HEK293 (cell line): ENCODE results near the gene MYO1D.

Experiments
- CTCF ChIA-PET: fragments of 350-600 bp; formaldehyde crosslinking; extraction: SDS; loops from one replicate; lab custom pipeline; 2021; ENCODE audit warnings: antibody characterized with exemption; lab: Yijun Ruan, JAX
- POLR2A ChIA-PET: fragments of 300-600 bp; formaldehyde crosslinking; extraction: SDS; loops from one replicate; lab custom pipeline; 2020; ENCODE audit warnings: antibody characterized with exemption, inconsistent platforms; lab: Yijun Ruan, JAX
- H3K27ac ChIP-seq: fragments of 200-500 bp; sonication (Bioruptor generic); 2 replicates; pipeline ENCODE4 v1.5.1; 2014; ENCODE audit warnings: low read depth, low read length, control low read depth, inconsistent platforms; ENCODE audit errors: extremely low read depth
- H3K36me3 ChIP-seq, 2 experiments: fragments of 200-500 bp in 1 of 2; sonication (Bioruptor generic) in 1 of 2; 1 replicate in 1 of 2; 2 replicates in 1 of 2; pipeline ENCODE4 v1.5.1; 2014 to 2017; ENCODE audit warnings: inconsistent platforms in 2 of 2, low read length in 2 of 2; ENCODE audit not compliant: control insufficient read depth in 2 of 2, insufficient read depth in 1 of 2
- H3K4me1 ChIP-seq: fragments of 200-500 bp; sonication (Bioruptor generic); 2 replicates; pipeline ENCODE4 v1.5.1; 2014; ENCODE audit warnings: mild to moderate bottlenecking, low read length, inconsistent platforms; ENCODE audit not compliant: control insufficient read depth, insufficient read depth
- H3K4me3 ChIP-seq: 2 replicates; pipeline ENCODE4 v1.5.1; 2011; ENCODE audit warnings: low read depth, mild to moderate bottlenecking, control low read depth, low read length, moderate library complexity
- H3K9me3 ChIP-seq: fragments of 200-500 bp; sonication (Bioruptor generic); 2 replicates; pipeline ENCODE4 v1.5.1; 2014; ENCODE audit warnings: low read depth, low read length, inconsistent platforms; ENCODE audit not compliant: control insufficient read depth, insufficient read depth
- BCL11A ChIP-seq: fragments of 450-650 bp; formaldehyde crosslinking; IDR thresholded peaks from 2 replicates; pipeline ENCODE4 v1.5.1; 2016; ENCODE audit warnings: low read depth, missing biosample characterization, missing genetic modification characterization
- EGR2 ChIP-seq: fragments of 450-650 bp; formaldehyde crosslinking; IDR thresholded peaks from 2 replicates; pipeline ENCODE4 v1.5.1; 2016; ENCODE audit warnings: low read depth, missing biosample characterization, missing genetic modification characterization
- FEZF1 ChIP-seq: fragments of 450-650 bp; formaldehyde crosslinking; IDR thresholded peaks from 2 replicates; pipeline ENCODE4 v1.5.1; 2016; ENCODE audit warnings: missing biosample characterization, missing genetic modification characterization
- IKZF3 ChIP-seq: fragments of 450-650 bp; IDR thresholded peaks from 2 replicates; pipeline ENCODE4 v1.5.0; 2018; ENCODE audit warnings: missing biosample characterization, mild to moderate bottlenecking, missing genetic modification characterization, moderate library complexity
- KLF16 ChIP-seq: fragments of 450-650 bp; formaldehyde crosslinking; IDR thresholded peaks from 2 replicates; pipeline ENCODE4 v1.5.1; 2017; ENCODE audit warnings: missing biosample characterization, missing genetic modification characterization
- KLF9 ChIP-seq: fragments of 450-650 bp; formaldehyde crosslinking; IDR thresholded peaks from 2 replicates; pipeline ENCODE4 v1.5.1; 2016; ENCODE audit warnings: missing biosample characterization, missing genetic modification characterization, low read depth
- MZF1 ChIP-seq: fragments of 450-650 bp; formaldehyde crosslinking; IDR thresholded peaks from 2 replicates; pipeline ENCODE4 v1.5.1; 2017; ENCODE audit warnings: missing biosample characterization, missing genetic modification characterization, borderline replicate concordance
- OVOL3 ChIP-seq: fragments of 450-650 bp; formaldehyde crosslinking; IDR thresholded peaks from 2 replicates; pipeline ENCODE4 v1.5.1; 2016; ENCODE audit warnings: missing biosample characterization, missing genetic modification characterization
- REPIN1 ChIP-seq: fragments of 450-650 bp; formaldehyde crosslinking; IDR thresholded peaks from 2 replicates; pipeline ENCODE4 v1.5.1; 2017; ENCODE audit warnings: missing biosample characterization, missing genetic modification characterization, low read depth
- SCRT2 ChIP-seq: fragments of 450-650 bp; formaldehyde crosslinking; IDR thresholded peaks from 2 replicates; pipeline ENCODE4 v1.5.1; 2016; ENCODE audit warnings: missing biosample characterization, missing genetic modification characterization
- ZBTB17 ChIP-seq: fragments of 450-650 bp; formaldehyde crosslinking; IDR thresholded peaks from 2 replicates; pipeline ENCODE4 v1.5.1; 2016; ENCODE audit warnings: missing biosample characterization, missing genetic modification characterization
- ZBTB21 ChIP-seq: fragments of 450-650 bp; formaldehyde crosslinking; IDR thresholded peaks from 2 replicates; pipeline ENCODE4 v1.5.1; 2017; ENCODE audit warnings: missing biosample characterization, missing genetic modification characterization
- ZBTB48 ChIP-seq: fragments of 450-650 bp; formaldehyde crosslinking; IDR thresholded peaks from 2 replicates; pipeline ENCODE4 v1.5.1; 2016; ENCODE audit warnings: missing biosample characterization, missing genetic modification characterization
- ZEB2 ChIP-seq: fragments of 450-650 bp; formaldehyde crosslinking; IDR thresholded peaks from 2 replicates; pipeline ENCODE4 v1.5.1; 2016; ENCODE audit warnings: missing biosample characterization, missing genetic modification characterization
- ZFHX2 ChIP-seq: fragments of 450-650 bp; formaldehyde crosslinking; conservative IDR thresholded peaks from 2 replicates; pipeline ENCODE4 v1.5.1; 2016; ENCODE audit warnings: missing biosample characterization, missing genetic modification characterization
- ZNF10 ChIP-seq: fragments of 450-650 bp; formaldehyde crosslinking; IDR thresholded peaks from 2 replicates; pipeline ENCODE4 v1.5.1; 2017; ENCODE audit warnings: missing biosample characterization, missing genetic modification characterization
- ZNF138 ChIP-seq: fragments of 450-650 bp; formaldehyde crosslinking; IDR thresholded peaks from 2 replicates; pipeline ENCODE4 v1.5.1; 2016; ENCODE audit warnings: missing biosample characterization, missing genetic modification characterization, borderline replicate concordance
- ZNF169 ChIP-seq: fragments of 450-650 bp; formaldehyde crosslinking; IDR thresholded peaks from 2 replicates; pipeline ENCODE4 v1.5.1; 2016; ENCODE audit warnings: missing biosample characterization, missing genetic modification characterization
- ZNF2 ChIP-seq: fragments of 450-650 bp; formaldehyde crosslinking; IDR thresholded peaks from 2 replicates; pipeline ENCODE4 v1.5.1; 2016; ENCODE audit warnings: missing biosample characterization, missing genetic modification characterization
- ZNF324 ChIP-seq: fragments of 450-650 bp; formaldehyde crosslinking; IDR thresholded peaks from 2 replicates; pipeline ENCODE4 v1.5.1; 2016; ENCODE audit warnings: missing biosample characterization, missing genetic modification characterization
- ZNF391 ChIP-seq: fragments of 450-650 bp; formaldehyde crosslinking; IDR thresholded peaks from 2 replicates; pipeline ENCODE4 v1.5.1; 2016; ENCODE audit warnings: low read depth, missing biosample characterization, missing genetic modification characterization, borderline replicate concordance
- ZNF530 ChIP-seq: fragments of 450-650 bp; formaldehyde crosslinking; IDR thresholded peaks from 2 replicates; pipeline ENCODE4 v1.5.1; 2016; ENCODE audit warnings: low read depth, missing biosample characterization, missing genetic modification characterization
- ZNF548 ChIP-seq: fragments of 450-650 bp; formaldehyde crosslinking; IDR thresholded peaks from 2 replicates; pipeline ENCODE4 v1.5.1; 2016; ENCODE audit warnings: missing biosample characterization, missing genetic modification characterization
- ZNF555 ChIP-seq: fragments of 450-650 bp; formaldehyde crosslinking; conservative IDR thresholded peaks from 2 replicates; pipeline ENCODE4 v1.5.1; 2017; ENCODE audit warnings: missing biosample characterization, mild to moderate bottlenecking, missing genetic modification characterization, inconsistent platforms
- ZNF561 ChIP-seq: fragments of 450-650 bp; IDR thresholded peaks from 2 replicates; pipeline ENCODE4 v1.5.1; 2018; ENCODE audit warnings: missing biosample characterization, missing genetic modification characterization, borderline replicate concordance
- ZNF623 ChIP-seq: fragments of 450-650 bp; formaldehyde crosslinking; IDR thresholded peaks from 2 replicates; pipeline ENCODE4 v1.5.1; 2016; ENCODE audit warnings: missing biosample characterization, missing genetic modification characterization
- ZNF629 ChIP-seq: fragments of 450-650 bp; formaldehyde crosslinking; IDR thresholded peaks from 2 replicates; pipeline ENCODE4 v1.5.1; 2017; ENCODE audit warnings: missing biosample characterization, missing genetic modification characterization
- ZNF654 ChIP-seq: fragments of 450-650 bp; formaldehyde crosslinking; IDR thresholded peaks from 2 replicates; pipeline ENCODE4 v1.5.1; 2016; ENCODE audit warnings: low read depth, missing biosample characterization, missing genetic modification characterization
- ZNF664 ChIP-seq: fragments of 450-650 bp; formaldehyde crosslinking; IDR thresholded peaks from 2 replicates; pipeline ENCODE4 v1.5.1; 2016; ENCODE audit warnings: missing biosample characterization, missing genetic modification characterization
- ZNF747 ChIP-seq: fragments of 450-650 bp; formaldehyde crosslinking; IDR thresholded peaks from 2 replicates; pipeline ENCODE4 v1.5.1; 2016; ENCODE audit warnings: missing biosample characterization, missing genetic modification characterization
- ZSCAN30 ChIP-seq: fragments of 450-650 bp; IDR thresholded peaks from 2 replicates; pipeline ENCODE4 v1.5.1; 2018; ENCODE audit warnings: missing biosample characterization, mild to moderate bottlenecking, missing genetic modification characterization, moderate library complexity
- TF ChIP-seq, protein P1 (sequence below): fragments of 450-650 bp; formaldehyde crosslinking; IDR thresholded peaks from 2 replicates; pipeline ENCODE4 v1.5.1; 2016; ENCODE audit warnings: missing biosample characterization, missing genetic modification characterization
- TF ChIP-seq, protein P2 (sequence below): fragments of 450-650 bp; formaldehyde crosslinking; IDR thresholded peaks from 2 replicates; pipeline ENCODE4 v1.5.1; 2016; ENCODE audit warnings: missing biosample characterization, missing genetic modification characterization
- TF ChIP-seq, protein P3 (sequence below): fragments of 450-650 bp; formaldehyde crosslinking; IDR thresholded peaks from 2 replicates; pipeline ENCODE4 v1.5.1; 2016; ENCODE audit warnings: missing biosample characterization, missing genetic modification characterization, low read depth

MYO1D gene

DNA sequence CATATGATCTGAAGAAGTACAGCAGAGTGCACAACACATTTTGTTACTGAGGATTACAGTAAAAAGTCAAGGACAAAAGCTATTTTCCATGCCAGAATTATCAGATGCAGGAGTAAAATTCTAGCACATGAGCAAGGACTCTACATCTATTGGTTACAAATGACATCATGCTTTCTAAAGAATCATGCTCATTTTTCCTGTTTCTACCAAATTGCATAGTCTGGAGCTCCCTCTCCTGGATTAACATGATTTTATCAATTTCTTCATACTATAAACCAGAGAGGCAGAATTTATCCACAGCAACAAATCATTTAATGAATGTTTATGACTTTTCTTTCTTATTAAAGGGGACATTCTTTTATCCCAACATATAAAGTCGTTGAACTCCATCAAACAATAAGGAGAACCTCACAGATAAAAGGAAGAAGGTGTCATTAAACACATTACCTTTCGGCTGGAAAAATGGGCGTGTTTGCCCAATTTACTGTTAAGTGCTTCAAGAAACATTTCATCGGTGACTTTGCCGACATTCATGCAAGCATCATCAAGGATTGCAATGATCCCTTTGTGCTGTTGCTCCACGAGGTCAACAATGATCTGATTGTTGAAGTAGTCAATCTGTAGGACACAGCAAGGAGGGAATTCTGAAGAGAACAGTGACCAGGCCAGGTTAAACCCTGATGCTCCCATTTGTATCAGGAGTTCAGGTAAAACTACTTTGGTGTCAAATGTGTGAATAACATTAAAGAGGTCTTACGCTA, 121.7 kb downstream of the MYO1D start:
- Histone ChIP-seq H3K4me3 (no peak overlapping the region), H3K4me1 (no peaks in the 10 kb centered on the region)
- POLR2A ChIA-PET = interaction anchor here (0.6 to 1.1 kb wide), 2 partner anchors 268 to 1656 kb away, joined by 3 to 4 read pairs; partner anchors contain the start of gene CDK5R1
- TF ChIP-seq FEZF1 (tag by site-specific recombination) (peak; percentile 56), MZF1 (tag by site-specific recombination) (no peak), ZNF391 (tag by site-specific recombination) (no peak), EGR2 (tag by site-specific recombination) (no peak), OVOL3 (tag by site-specific recombination) (no peak), IKZF3 (tag by site-specific recombination) (no peak), BCL11A (tag by site-specific recombination) (no peak), ZNF629 (peak; percentile 74), REPIN1 (tag by site-specific recombination) (no peak), ZNF654 (tag by site-specific recombination) (peak; percentile 92), ZNF530 (no peak), KLF16 (no peak), ZFHX2 (tag by site-specific recombination) (no peak), ZNF664 (no peak), ZBTB17 (tag by site-specific recombination) (peak; percentile 43), ZNF169 (tag by site-specific recombination) (no peak), ZNF138 (tag by site-specific recombination) (no peak), ZSCAN30 (tag by site-specific recombination) (no peak), ZNF2 (no peak), ZBTB21 (tag by site-specific recombination) (peak; percentile 65; the same call in 1 of the 2 replicates), ZNF747 (no peak), ZNF324 (tag by site-specific recombination) (no peak), ZEB2 (tag by site-specific recombination) (no peak), SCRT2 (tag by site-specific recombination) (no peak), ZNF555 (tag by site-specific recombination) (no peak), ZNF561 (tag by site-specific recombination) (no peak), ZNF623 (tag by site-specific recombination) (no peak), KLF9 (tag by site-specific recombination) (no peak), ZNF10 (peak; percentile 76), ZBTB48 (no peak), ZNF548 (tag by site-specific recombination) (no peak)
- TF ChIP-seq, protein P1, sequence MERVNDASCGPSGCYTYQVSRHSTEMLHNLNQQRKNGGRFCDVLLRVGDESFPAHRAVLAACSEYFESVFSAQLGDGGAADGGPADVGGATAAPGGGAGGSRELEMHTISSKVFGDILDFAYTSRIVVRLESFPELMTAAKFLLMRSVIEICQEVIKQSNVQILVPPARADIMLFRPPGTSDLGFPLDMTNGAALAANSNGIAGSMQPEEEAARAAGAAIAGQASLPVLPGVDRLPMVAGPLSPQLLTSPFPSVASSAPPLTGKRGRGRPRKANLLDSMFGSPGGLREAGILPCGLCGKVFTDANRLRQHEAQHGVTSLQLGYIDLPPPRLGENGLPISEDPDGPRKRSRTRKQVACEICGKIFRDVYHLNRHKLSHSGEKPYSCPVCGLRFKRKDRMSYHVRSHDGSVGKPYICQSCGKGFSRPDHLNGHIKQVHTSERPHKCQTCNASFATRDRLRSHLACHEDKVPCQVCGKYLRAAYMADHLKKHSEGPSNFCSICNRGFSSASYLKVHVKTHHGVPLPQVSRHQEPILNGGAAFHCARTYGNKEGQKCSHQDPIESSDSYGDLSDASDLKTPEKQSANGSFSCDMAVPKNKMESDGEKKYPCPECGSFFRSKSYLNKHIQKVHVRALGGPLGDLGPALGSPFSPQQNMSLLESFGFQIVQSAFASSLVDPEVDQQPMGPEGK (tag by site-specific recombination) = no peak
- TF ChIP-seq, protein P2, sequence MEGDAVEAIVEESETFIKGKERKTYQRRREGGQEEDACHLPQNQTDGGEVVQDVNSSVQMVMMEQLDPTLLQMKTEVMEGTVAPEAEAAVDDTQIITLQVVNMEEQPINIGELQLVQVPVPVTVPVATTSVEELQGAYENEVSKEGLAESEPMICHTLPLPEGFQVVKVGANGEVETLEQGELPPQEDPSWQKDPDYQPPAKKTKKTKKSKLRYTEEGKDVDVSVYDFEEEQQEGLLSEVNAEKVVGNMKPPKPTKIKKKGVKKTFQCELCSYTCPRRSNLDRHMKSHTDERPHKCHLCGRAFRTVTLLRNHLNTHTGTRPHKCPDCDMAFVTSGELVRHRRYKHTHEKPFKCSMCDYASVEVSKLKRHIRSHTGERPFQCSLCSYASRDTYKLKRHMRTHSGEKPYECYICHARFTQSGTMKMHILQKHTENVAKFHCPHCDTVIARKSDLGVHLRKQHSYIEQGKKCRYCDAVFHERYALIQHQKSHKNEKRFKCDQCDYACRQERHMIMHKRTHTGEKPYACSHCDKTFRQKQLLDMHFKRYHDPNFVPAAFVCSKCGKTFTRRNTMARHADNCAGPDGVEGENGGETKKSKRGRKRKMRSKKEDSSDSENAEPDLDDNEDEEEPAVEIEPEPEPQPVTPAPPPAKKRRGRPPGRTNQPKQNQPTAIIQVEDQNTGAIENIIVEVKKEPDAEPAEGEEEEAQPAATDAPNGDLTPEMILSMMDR (tag by site-specific recombination) = peak; percentile 26; the same call in 1 of the 2 replicates
- TF ChIP-seq, protein P3, sequence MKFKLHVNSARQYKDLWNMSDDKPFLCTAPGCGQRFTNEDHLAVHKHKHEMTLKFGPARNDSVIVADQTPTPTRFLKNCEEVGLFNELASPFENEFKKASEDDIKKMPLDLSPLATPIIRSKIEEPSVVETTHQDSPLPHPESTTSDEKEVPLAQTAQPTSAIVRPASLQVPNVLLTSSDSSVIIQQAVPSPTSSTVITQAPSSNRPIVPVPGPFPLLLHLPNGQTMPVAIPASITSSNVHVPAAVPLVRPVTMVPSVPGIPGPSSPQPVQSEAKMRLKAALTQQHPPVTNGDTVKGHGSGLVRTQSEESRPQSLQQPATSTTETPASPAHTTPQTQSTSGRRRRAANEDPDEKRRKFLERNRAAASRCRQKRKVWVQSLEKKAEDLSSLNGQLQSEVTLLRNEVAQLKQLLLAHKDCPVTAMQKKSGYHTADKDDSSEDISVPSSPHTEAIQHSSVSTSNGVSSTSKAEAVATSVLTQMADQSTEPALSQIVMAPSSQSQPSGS (tag by site-specific recombination) = peak; percentile 96
- TF ChIP-seq, all 188 proteins: peak for 8
- H3K9me3 ChIP-seq = no peaks in the 10 kb centered on the region; the same call in 1 of the 2 replicates
- H3K27ac ChIP-seq = no peak overlapping the region
- CTCF ChIA-PET = interaction anchor here (0.5 to 3.9 kb wide), 22 partner anchors 9 to 311 kb away, joined by 3 to 37 read pairs (median 4); partner anchors contain the start of gene PSMD11
- H3K36me3 ChIP-seq = peaks cover 6 to 7% of the 10 kb centered on the region in 2 experiments; a peak in 1 of 3 replicates
